ENCODE measurements around the gene ECHDC3. TPM values are rescaled to one million over a fixed set of nuclear protein-coding genes. Genes with fewer than 3 reads are reported as not detected.

The ECHDC3 gene
- polyA plus RNA-seq, 2 of the 4 experiments (the other 2 are of a cell fraction) = 6.0 to 6.1 TPM

- no peak for TF ChIP-seq MAZ (IDR thresholded peaks at IDR 0.05; ENCODE audit: borderline replicate concordance, low read depth, low read length)
- TF ChIP-seq TFCP2L1 (CRISPR knock-in tag; IDR thresholded peaks at IDR 0.05) = no peak
- TF ChIP-seq NR3C1 (IDR thresholded peaks at IDR 0.05) = no peak
- no peak for TF ChIP-seq JUNB (IDR thresholded peaks at IDR 0.05)
- TF ChIP-seq NPAS2 (CRISPR knock-in tag; IDR thresholded peaks at IDR 0.05; ENCODE audit: borderline replicate concordance) = no peak
- TF ChIP-seq HDAC2 (IDR thresholded peaks at IDR 0.05) = no peak
- no peak for TF ChIP-seq FOXS1 (CRISPR knock-in tag; IDR thresholded peaks at IDR 0.05)
Observed at GRCh38 chr10:11713186-11713743, 28.9 kb upstream of the ECHDC3 start (continued).

DNA sequence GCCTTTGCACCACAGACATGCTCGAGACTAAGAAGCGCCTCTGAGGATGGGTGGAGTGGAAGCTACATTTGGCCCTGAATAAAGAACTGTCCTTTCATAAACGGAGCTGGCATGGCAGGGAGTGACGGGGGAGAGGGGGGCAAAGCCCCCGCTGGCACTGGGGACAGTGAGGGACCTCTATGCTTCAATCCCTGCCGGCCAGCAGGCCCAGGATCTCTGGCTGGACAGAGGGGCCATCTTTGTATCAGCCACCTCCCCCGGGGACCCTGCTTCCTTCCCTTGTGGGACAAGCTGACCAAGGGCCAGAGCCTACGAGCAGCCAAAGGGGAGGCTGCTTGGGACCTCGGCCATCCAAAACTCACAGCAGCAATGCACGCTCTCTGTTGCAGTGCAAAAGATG lies 28.2 kb upstream of the ECHDC3 start:
- 79% methylated on average over 10 of the region's 10 CpGs for WGBS (ENCODE audit: missing lambda C conversion rate)
- no peak for ATAC-seq
- TF ChIP-seq FOSB (CRISPR knock-in tag; IDR thresholded peaks at IDR 0.05) (no peak), HOXA7 (CRISPR knock-in tag; IDR thresholded peaks at IDR 0.05) (no peak), ZC3H11A (IDR thresholded peaks at IDR 0.05) (no peak), JUNB (IDR thresholded peaks at IDR 0.05) (no peak), RFX5 (IDR thresholded peaks at IDR 0.05) (no peak)
- Histone ChIP-seq H3K27ac (no peak overlapping the region), H3K4me1 (peaks cover 9% of the 10 kb centered on the region; the same call in 1 of the 3 replicates), H3K4me2 (no peak overlapping the region), H3K9me3 (peaks cover 5% of the 10 kb centered on the region; the same call in 1 of the 3 replicates), H3K4me3 (no peak overlapping the region)
- CTCF ChIA-PET = interaction anchor here (0.8 kb wide), 1 partner anchor 11 kb away, joined by 3 read pairs; no protein-coding TSS in a partner anchor
- POLR2A ChIA-PET = no interaction called here
- no peak for FAIRE-seq
- no peak for DNase-seq (ENCODE audit: low read depth in 1 of 2, low spot score in 1 of 2)

- H3K9me3 ChIP-seq = peaks cover 5% of the 10 kb centered on the region; the same call in 1 of the 3 replicates
- H3K4me2 ChIP-seq = no peak overlapping the region
- DNase-seq (ENCODE audit: low read depth in 1 of 2, low spot score in 1 of 2) (no peak), FAIRE-seq (no peak), ATAC-seq (no peak; a peak in 1 of 6 replicates)
- peaks cover 9% of the 10 kb centered on the region; the same call in 1 of the 3 replicates for H3K4me1 ChIP-seq
- WGBS (ENCODE audit: missing lambda C conversion rate) = 72% methylated on average over 9 of the region's 9 CpGs
- TF ChIP-seq HOXA7 (CRISPR knock-in tag; IDR thresholded peaks at IDR 0.05) = no peak
- TF ChIP-seq KDM5A (IDR thresholded peaks at IDR 0.05) = no peak
- no peak for TF ChIP-seq HES2 (IDR thresholded peaks at IDR 0.05)
- TF ChIP-seq, protein P1, sequence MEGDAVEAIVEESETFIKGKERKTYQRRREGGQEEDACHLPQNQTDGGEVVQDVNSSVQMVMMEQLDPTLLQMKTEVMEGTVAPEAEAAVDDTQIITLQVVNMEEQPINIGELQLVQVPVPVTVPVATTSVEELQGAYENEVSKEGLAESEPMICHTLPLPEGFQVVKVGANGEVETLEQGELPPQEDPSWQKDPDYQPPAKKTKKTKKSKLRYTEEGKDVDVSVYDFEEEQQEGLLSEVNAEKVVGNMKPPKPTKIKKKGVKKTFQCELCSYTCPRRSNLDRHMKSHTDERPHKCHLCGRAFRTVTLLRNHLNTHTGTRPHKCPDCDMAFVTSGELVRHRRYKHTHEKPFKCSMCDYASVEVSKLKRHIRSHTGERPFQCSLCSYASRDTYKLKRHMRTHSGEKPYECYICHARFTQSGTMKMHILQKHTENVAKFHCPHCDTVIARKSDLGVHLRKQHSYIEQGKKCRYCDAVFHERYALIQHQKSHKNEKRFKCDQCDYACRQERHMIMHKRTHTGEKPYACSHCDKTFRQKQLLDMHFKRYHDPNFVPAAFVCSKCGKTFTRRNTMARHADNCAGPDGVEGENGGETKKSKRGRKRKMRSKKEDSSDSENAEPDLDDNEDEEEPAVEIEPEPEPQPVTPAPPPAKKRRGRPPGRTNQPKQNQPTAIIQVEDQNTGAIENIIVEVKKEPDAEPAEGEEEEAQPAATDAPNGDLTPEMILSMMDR (IDR thresholded peaks at IDR 0.05) = no peak
- no peak for TF ChIP-seq NPAS2 (CRISPR knock-in tag; IDR thresholded peaks at IDR 0.05; ENCODE audit: borderline replicate concordance)
- no peak for TF ChIP-seq RARB (CRISPR knock-in tag; IDR thresholded peaks at IDR 0.05)
- TF ChIP-seq NR3C1 (IDR thresholded peaks at IDR 0.05) = no peak
- no peak overlapping the region for H3K4me3 ChIP-seq
- CTCF ChIA-PET = interaction anchor here (0.8 to 2.1 kb wide), 5 partner anchors 10 to 199 kb away, joined by 3 to 12 read pairs (median 4); no protein-coding TSS in a partner anchor
- POLR2A ChIA-PET = no interaction called here
- no peak overlapping the region for H3K27ac ChIP-seq
Observed at GRCh38 chr10:11714750-11715365, 27.3 kb upstream of the ECHDC3 start.

- ATAC-seq = peak; percentile 49 to 65; a peak in 3 of 6 replicates
- POLR2A ChIA-PET = no interaction called here
Observed at GRCh38 chr10:11715815-11716494, 26.2 kb upstream of the ECHDC3 start.

More at GRCh38 chr10:11715815-11716494, 26.2 kb upstream of the ECHDC3 start:
- no peak overlapping the region for H3K4me3 ChIP-seq
- TF ChIP-seq USF2 (IDR thresholded peaks at IDR 0.05) = no peak
- TF ChIP-seq, protein P2, sequence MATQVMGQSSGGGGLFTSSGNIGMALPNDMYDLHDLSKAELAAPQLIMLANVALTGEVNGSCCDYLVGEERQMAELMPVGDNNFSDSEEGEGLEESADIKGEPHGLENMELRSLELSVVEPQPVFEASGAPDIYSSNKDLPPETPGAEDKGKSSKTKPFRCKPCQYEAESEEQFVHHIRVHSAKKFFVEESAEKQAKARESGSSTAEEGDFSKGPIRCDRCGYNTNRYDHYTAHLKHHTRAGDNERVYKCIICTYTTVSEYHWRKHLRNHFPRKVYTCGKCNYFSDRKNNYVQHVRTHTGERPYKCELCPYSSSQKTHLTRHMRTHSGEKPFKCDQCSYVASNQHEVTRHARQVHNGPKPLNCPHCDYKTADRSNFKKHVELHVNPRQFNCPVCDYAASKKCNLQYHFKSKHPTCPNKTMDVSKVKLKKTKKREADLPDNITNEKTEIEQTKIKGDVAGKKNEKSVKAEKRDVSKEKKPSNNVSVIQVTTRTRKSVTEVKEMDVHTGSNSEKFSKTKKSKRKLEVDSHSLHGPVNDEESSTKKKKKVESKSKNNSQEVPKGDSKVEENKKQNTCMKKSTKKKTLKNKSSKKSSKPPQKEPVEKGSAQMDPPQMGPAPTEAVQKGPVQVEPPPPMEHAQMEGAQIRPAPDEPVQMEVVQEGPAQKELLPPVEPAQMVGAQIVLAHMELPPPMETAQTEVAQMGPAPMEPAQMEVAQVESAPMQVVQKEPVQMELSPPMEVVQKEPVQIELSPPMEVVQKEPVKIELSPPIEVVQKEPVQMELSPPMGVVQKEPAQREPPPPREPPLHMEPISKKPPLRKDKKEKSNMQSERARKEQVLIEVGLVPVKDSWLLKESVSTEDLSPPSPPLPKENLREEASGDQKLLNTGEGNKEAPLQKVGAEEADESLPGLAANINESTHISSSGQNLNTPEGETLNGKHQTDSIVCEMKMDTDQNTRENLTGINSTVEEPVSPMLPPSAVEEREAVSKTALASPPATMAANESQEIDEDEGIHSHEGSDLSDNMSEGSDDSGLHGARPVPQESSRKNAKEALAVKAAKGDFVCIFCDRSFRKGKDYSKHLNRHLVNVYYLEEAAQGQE (IDR thresholded peaks at IDR 0.05) = no peak
- no peak for TF ChIP-seq SREBF2 (IDR thresholded peaks at IDR 0.05)
- no peak for TF ChIP-seq ZFP36 (IDR thresholded peaks at IDR 0.05; ENCODE audit: borderline replicate concordance, partially characterized antibody)
- no peak for TF ChIP-seq CBX8 (IDR thresholded peaks at IDR 0.05)
- 29% methylated on average over 13 of the region's 13 CpGs for WGBS (ENCODE audit: missing lambda C conversion rate)
- DNase-seq (ENCODE audit: low read depth in 1 of 2, low spot score in 1 of 2) (no peak), FAIRE-seq (no peak)
- CTCF ChIA-PET = interaction anchor here (1.6 to 2.1 kb wide), 4 partner anchors 9 to 200 kb away, joined by 4 to 12 read pairs (median 8); no protein-coding TSS in a partner anchor
- peak overlapping the region; percentile 34; the same call in 2 of the 3 replicates for H3K4me2 ChIP-seq
- no peak overlapping the region for H3K27ac ChIP-seq
- peaks cover 5% of the 10 kb centered on the region; the same call in 1 of the 3 replicates for H3K9me3 ChIP-seq
- peaks cover 9% of the 10 kb centered on the region; the same call in 1 of the 3 replicates for H3K4me1 ChIP-seq
